NAMALWA (cell line): ENCODE results near the gene CACNA2D3.

Source experiments
- DNase-seq: peaks from one replicate; pipeline ENCODE4 v3.0.0-alpha.2; 2015; ENCODE audit warnings: low spot score

The CACNA2D3 gene

GRCh38 chr3:54746722-54747121 is 624.4 kb downstream of the CACNA2D3 start:
- no peak for DNase-seq

GRCh38 chr3:54755756-54756155 is 633.4 kb downstream of the CACNA2D3 start:
- DNase-seq: no peak

- no peak for DNase-seq
Observed at GRCh38 chr3:54756330-54756731, 634.0 kb downstream of the CACNA2D3 start.

GRCh38 chr3:54758461-54758860 is 636.1 kb downstream of the CACNA2D3 start:
- DNase-seq: no peak

GRCh38 chr3:54759166-54759565 is 636.8 kb downstream of the CACNA2D3 start:
- DNase-seq: no peak

GRCh38 chr3:54760201-54760600 is 637.8 kb downstream of the CACNA2D3 start:
- DNase-seq: no peak

GRCh38 chr3:54761637-54762036 is 639.3 kb downstream of the CACNA2D3 start:
- no peak for DNase-seq

- no peak for DNase-seq
Observed at GRCh38 chr3:54764911-54765310, 642.6 kb downstream of the CACNA2D3 start.

- no peak for DNase-seq
Observed at GRCh38 chr3:54771050-54771449, 648.7 kb downstream of the CACNA2D3 start.

GRCh38 chr3:54772051-54772450 is 649.7 kb downstream of the CACNA2D3 start:
- DNase-seq: no peak

GRCh38 chr3:54772746-54773145 is 650.4 kb downstream of the CACNA2D3 start:
- no peak for DNase-seq

GRCh38 chr3:54773271-54773670 is 650.9 kb downstream of the CACNA2D3 start:
- no peak for DNase-seq

- no peak for DNase-seq
Observed at GRCh38 chr3:54776601-54777000, 654.2 kb downstream of the CACNA2D3 start.

- DNase-seq: no peak
Observed at GRCh38 chr3:54777141-54777540, 654.8 kb downstream of the CACNA2D3 start.

GRCh38 chr3:54780336-54780735 is 658.0 kb downstream of the CACNA2D3 start:
- no peak for DNase-seq

- DNase-seq: no peak
Observed at GRCh38 chr3:54781728-54782127, 659.4 kb downstream of the CACNA2D3 start.

GRCh38 chr3:54783611-54784010 is 661.3 kb downstream of the CACNA2D3 start:
- DNase-seq: no peak

GRCh38 chr3:54784021-54784420 is 661.7 kb downstream of the CACNA2D3 start:
- DNase-seq: no peak

GRCh38 chr3:54785976-54786375 is 663.6 kb downstream of the CACNA2D3 start:
- DNase-seq: no peak

- DNase-seq: no peak
Observed at GRCh38 chr3:54790051-54790450, 667.7 kb downstream of the CACNA2D3 start.

- no peak for DNase-seq
Observed at GRCh38 chr3:54791501-54792156, 669.3 kb downstream of the CACNA2D3 start.

- DNase-seq: no peak
Observed at GRCh38 chr3:54792584-54792983, 670.2 kb downstream of the CACNA2D3 start.

GRCh38 chr3:54793171-54793570 is 670.8 kb downstream of the CACNA2D3 start:
- no peak for DNase-seq

- DNase-seq: no peak
Observed at GRCh38 chr3:54797111-54797510, 674.8 kb downstream of the CACNA2D3 start.
